ENCODE results near the gene CALCB. TPM values are rescaled to one million over a fixed set of nuclear protein-coding genes. Genes with fewer than 3 reads are reported as not detected.
A peak's percentile ranks its signal among the peaks of the same experiment; 100 is the strongest.
"Not testable (repeated sequence)": the region's sequence is repeated elsewhere in the genome, so short reads cannot be mapped to it uniquely, and the experiment has no call there.

The CALCB gene
- total RNA-seq, 1 donor from 2014 or later, result 2.0 TPM

DNA sequence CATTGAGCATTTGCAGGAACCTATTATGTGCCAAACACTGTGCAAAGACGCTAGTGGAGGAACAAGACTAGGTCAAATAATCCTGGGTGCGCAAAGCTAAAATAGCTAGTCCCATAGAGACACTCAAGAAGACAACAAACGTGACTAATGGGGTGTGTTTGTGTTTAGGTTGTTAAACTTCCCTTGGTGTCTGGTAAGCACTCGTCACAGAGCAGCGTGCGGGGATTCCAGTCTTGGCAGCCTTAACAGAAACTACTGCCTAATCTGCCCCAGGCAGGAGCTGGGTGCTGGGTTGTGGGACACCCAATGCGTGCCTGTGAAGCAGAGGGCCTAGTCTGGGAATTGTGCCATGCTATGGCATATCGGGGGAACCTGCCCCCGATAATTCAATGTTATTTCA, 10.8 kb upstream of the CALCB start:
- no peak for TF ChIP-seq POLR2AphosphoS5 (IDR thresholded peaks at IDR 0.05; ENCODE audit: insufficient read depth in 1 of 2, low read depth in 1 of 2)
- TF ChIP-seq POLR2A (IDR thresholded peaks at IDR 0.05), result no peak
- TF ChIP-seq, protein P1, sequence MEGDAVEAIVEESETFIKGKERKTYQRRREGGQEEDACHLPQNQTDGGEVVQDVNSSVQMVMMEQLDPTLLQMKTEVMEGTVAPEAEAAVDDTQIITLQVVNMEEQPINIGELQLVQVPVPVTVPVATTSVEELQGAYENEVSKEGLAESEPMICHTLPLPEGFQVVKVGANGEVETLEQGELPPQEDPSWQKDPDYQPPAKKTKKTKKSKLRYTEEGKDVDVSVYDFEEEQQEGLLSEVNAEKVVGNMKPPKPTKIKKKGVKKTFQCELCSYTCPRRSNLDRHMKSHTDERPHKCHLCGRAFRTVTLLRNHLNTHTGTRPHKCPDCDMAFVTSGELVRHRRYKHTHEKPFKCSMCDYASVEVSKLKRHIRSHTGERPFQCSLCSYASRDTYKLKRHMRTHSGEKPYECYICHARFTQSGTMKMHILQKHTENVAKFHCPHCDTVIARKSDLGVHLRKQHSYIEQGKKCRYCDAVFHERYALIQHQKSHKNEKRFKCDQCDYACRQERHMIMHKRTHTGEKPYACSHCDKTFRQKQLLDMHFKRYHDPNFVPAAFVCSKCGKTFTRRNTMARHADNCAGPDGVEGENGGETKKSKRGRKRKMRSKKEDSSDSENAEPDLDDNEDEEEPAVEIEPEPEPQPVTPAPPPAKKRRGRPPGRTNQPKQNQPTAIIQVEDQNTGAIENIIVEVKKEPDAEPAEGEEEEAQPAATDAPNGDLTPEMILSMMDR (IDR thresholded peaks at IDR 0.05), result no peak

DNA sequence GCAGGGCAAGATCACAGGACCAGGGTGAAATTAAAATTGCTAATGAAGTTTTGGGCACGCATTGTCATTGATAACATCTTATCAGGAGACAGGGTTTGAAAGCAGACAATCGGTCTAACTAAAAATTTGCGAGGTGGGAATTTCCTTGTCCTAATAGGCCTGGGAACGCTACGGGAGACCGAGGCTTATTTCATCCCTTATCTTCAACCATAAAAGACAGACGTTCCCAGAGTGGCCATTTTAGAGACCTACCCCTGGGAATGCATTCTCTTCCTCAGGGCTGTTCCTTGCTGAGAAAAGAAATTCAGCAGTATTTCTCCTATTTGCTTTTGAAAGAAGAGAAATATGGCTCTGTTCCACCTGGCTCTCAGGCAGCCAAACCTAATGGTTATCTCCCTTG, 3.6 kb upstream of the CALCB start:
- H3K27me3 ChIP-seq; H3K4me3 ChIP-seq; intact Hi-C loops (cut with DNase I); H3K9me3 ChIP-seq; DNase-seq (ENCODE audit: extremely low spot score in 2 of 2); H3K27ac ChIP-seq; H3K36me3 ChIP-seq: not testable (repeated sequence)
- H3K4me1 ChIP-seq, result peaks cover 17% of the 10 kb centered on the region

More for the DNA sequence above, 10.8 kb upstream of the CALCB start:
- intact Hi-C loops (cut with DNase I), result no loop called here
- Histone ChIP-seq H3K27ac (no peak overlapping the region), H3K4me3 (no peak overlapping the region), H3K4me1 (no peaks in the 10 kb centered on the region), H3K9me3 (no peaks in the 10 kb centered on the region), H3K36me3 (no peaks in the 10 kb centered on the region), H3K27me3 (no peaks in the 10 kb centered on the region)
- DNase-seq (ENCODE audit: extremely low spot score in 2 of 2), result no peak

DNA sequence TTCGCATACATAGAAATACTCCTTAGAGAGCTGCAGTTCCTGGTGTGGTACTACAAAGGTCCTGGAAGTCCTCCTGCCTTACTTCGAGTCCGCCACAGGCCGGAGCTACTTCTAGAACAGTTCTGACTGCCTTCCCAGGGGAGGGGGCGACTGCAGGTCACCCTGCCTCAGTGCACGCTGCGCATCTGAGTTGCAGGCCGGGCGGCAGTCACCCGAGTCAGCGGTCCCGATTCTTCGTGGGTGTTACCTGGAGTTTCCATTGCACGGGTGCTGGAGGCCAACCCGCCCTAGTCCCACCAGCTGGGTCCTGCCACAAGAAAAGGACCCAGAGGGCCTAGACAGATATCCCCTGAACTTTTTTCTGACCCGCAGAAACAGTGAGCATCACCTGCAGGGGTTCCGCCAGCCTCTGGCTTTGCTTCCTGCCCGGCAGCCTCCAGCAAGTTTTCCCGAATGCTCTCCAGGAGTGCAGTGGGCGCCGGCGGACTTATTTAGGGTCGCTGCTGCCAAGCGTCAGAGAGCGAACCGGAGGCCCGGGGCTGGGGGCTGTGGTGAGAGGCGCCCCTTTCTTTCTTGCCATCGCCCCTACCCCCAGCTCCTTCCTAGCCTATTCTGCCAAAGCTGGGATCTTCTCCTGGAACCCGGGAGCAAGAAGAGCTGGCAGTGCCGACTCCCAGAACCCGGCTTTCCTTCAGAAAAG, 1.7 kb upstream of the CALCB start:
- no peak overlapping the region for H3K27ac ChIP-seq
- H3K36me3 ChIP-seq, result no peaks in the 10 kb centered on the region
- DNase-seq (ENCODE audit: extremely low spot score in 2 of 2), result no peak
- TF ChIP-seq, protein P1 (IDR thresholded peaks at IDR 0.05), result no peak
- TF ChIP-seq POLR2AphosphoS5 (IDR thresholded peaks at IDR 0.05; ENCODE audit: insufficient read depth in 1 of 2, low read depth in 1 of 2) (no peak), POLR2A (IDR thresholded peaks at IDR 0.05) (no peak)
- intact Hi-C loops (cut with DNase I), result no loop called here
- peaks cover 18% of the 10 kb centered on the region for H3K4me1 ChIP-seq
- no peaks in the 10 kb centered on the region for H3K27me3 ChIP-seq
- no peaks in the 10 kb centered on the region for H3K9me3 ChIP-seq
- no peak overlapping the region for H3K4me3 ChIP-seq

DNA sequence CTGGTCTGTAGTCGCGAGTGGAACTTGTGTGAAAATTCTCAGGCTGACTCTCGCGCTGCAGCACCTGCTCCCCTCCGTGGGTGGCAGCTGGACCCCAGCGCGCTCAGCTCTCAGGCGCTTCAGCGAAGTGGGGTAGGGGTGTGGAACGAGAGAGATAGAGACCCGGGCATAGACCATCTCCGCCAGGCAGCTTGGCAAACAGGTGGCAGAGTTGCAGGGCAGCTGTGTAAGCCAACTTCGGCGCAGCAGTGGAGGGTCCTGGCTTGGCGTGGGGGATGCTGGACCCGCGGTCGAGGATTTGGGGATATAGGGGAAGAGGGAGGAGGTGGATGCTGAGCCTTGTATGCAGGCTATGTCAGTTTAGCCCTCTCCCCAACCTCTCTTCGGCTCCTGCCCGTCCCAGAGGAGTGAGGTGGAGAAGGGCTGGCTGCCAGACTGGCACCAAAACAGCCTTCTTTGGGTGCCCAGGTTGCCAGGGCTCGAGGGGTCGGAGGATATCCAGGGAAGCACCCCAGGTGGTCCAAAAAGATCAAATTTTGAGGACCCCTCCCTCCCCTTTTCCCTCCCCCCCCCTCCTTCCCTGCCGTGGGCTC, 746 bp upstream of the CALCB start:
- no peak for TF ChIP-seq POLR2AphosphoS5 (IDR thresholded peaks at IDR 0.05; ENCODE audit: insufficient read depth in 1 of 2, low read depth in 1 of 2)
- TF ChIP-seq, protein P1 (IDR thresholded peaks at IDR 0.05), result no peak
- no peak for TF ChIP-seq POLR2A (IDR thresholded peaks at IDR 0.05)
- no peaks in the 10 kb centered on the region for H3K36me3 ChIP-seq
- no peaks in the 10 kb centered on the region for H3K9me3 ChIP-seq
- H3K27me3 ChIP-seq, result no peaks in the 10 kb centered on the region
- H3K4me1 ChIP-seq, result peaks cover 18% of the 10 kb centered on the region
- no peak overlapping the region for H3K27ac ChIP-seq
- intact Hi-C loops (cut with DNase I), result no loop called here
- no peak overlapping the region for H3K4me3 ChIP-seq
- no peak for DNase-seq (ENCODE audit: extremely low spot score in 2 of 2)

DNA sequence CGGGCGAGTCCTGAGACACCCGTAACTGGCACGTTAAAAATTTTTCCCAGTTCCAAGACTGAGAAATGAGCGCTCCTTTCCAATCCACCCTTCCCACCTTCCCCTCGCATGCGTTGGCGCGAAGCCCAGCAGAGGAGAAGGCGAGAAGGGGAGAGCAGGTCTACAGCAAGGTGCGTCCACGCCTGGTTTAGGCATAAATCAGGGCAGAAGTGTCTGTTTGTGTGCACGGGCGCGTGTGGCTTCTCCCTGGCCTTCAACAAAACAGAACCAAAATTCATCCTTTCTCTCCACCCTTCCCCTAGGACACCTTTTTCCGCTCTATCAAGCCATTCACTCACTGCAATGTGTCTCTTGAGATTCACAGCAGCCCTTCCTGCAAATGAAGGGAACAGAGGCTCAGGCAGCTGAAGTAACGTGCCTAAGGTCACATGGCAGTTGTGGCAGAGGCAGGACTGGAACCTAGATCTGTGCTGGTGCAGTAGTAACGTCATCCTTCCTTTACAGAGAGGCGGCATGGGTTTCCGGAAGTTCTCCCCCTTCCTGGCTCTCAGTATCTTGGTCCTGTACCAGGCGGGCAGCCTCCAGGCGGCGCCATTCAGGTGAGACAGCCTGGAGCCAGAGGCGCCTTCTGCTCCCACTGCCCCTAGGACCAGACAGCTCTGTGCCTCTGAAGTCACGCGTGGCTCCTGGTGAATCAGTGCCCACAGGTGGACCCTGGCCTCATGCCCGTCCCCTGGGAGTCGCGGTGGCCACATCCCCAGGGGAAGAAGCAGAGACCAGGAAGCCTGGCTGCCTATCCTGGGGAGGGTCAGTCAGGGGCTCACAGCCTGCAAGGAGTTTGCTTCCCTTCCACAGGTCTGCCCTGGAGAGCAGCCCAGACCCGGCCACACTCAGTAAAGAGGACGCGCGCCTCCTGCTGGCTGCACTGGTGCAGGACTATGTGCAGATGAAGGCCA, 1.1 kb downstream of the CALCB start:
- Histone ChIP-seq H3K9me3 (no peaks in the 10 kb centered on the region), H3K4me3 (peak overlapping the region; percentile 24 to 33), H3K36me3 (no peaks in the 10 kb centered on the region), H3K27ac (no peak overlapping the region), H3K4me1 (peaks cover 18% of the 10 kb centered on the region), H3K27me3 (no peaks in the 10 kb centered on the region)
- intact Hi-C loops (cut with DNase I), result no loop called here
- no peak for DNase-seq (ENCODE audit: extremely low spot score in 2 of 2)
- TF ChIP-seq, protein P1 (IDR thresholded peaks at IDR 0.05), result peak in 2 of 3 experiments; percentile 4 to 47
- TF ChIP-seq POLR2AphosphoS5 (IDR thresholded peaks at IDR 0.05; ENCODE audit: insufficient read depth in 1 of 2, low read depth in 1 of 2) (no peak), POLR2A (IDR thresholded peaks at IDR 0.05) (no peak)

All from vagina (tissue), 2 donors.